NT2/D1 (cell line): Measurements from ENCODE around the gene ECT2L.

ENCODE experiments used
- YY1 ChIP-seq: IDR thresholded peaks from 2 replicates; pipeline ENCODE4 v1.6.1; 2011; ENCODE audit not compliant: insufficient read length, insufficient read depth
- ZNF274 ChIP-seq: IDR thresholded peaks from 2 replicates; pipeline ENCODE4 v1.6.1; 2011; ENCODE audit warnings: mild to moderate bottlenecking, low read depth, low read length

GRCh38 chr6:138896104-138896756 lies 100.3 kb downstream of the ECT2L start:
- TF ChIP-seq YY1: no peak
- no peak for TF ChIP-seq ZNF274
